NCI-H510A treated with DMSO at 0.1 percent for 48 hours (cell line): ENCODE results near the gene C21orf91.

Source experiments
- DNase-seq: peaks from one replicate; lab custom pipeline; 2025; lab: John Stamatoyannopoulos, UW

Gene C21orf91

DNA sequence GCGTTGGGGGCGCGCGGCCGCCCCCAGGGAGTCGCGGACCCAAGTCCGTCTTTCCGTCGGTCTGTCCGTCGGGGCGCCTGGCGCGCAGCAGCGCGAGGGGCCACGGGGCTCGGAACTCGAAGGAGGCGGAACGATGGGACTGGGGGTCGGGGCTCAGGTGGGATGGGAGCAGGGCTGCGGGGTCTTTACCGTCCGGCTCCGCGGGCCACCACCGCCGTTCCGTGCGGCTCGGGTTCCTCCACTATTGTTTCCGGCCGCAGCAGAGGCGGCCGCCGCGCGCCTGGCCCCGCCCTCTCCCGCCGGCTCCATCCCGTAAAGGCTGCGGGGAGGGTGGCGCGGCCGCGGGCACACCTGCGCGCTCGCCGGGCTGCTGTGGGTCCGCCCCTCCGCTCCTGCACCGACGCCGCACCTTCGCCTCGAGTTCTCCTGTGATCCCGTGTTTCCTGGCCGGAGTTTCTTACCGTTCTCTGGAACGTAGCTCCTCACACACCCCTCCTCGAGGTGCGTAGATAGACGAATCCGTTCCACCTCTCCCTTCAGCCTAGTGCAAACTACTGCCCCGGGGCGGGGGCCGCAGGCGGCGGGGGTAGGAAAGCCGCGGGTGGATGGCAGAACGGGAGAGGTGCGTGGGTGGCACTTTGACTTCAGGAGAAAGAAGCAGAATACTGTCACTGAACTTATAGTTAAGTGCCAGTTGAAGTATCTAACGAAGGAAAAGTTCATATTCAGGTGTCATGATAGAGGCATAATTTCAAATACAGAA, at the start of gene C21orf91:
Gene C21orf91 (minus strand): TSS at position 243 of the 763 bp plus-strand sequence. CDS start 1,038 bp downstream, outside the sequence.
- peak; percentile 86 for DNase-seq

DNA sequence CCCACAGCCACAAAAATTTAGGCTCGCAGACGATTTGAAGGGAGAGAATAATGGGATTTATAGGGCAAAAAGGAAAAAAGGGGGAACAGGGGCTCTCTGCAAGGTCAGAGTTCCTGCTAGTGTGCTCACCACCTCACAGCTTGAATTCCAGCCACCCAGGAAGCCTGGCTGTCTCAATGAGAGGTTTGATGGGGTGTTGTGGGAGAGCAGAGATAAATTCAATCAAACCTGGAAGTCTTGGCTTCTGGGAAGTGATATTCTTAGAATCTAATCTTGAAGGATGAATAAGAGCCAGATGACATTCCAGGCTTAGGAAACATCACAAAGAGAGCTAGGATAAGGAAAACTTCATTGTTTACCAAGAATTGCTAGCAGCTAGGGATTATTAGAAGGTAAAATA, 47.4 kb upstream of the C21orf91 start:
- no peak for DNase-seq

DNA sequence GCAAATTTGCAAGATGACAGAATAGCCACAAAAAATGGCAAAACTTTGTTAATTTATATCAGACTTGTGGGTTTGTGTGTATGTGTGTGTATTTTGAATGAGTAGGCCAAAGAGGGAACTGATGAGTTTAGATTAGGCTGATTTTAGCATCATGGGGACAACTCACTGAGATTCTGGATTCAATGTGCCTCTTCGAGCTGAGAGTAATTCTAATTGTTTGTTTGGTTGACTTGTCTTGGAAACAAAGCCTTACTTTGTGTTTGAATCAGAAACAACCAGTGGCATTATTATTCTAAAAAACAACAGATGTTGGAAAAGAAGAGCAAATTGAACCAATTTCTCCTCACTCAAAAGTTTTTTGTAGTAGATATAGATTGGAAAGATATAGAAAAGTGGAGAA, 40.5 kb upstream of the C21orf91 start:
- DNase-seq: no peak

DNA sequence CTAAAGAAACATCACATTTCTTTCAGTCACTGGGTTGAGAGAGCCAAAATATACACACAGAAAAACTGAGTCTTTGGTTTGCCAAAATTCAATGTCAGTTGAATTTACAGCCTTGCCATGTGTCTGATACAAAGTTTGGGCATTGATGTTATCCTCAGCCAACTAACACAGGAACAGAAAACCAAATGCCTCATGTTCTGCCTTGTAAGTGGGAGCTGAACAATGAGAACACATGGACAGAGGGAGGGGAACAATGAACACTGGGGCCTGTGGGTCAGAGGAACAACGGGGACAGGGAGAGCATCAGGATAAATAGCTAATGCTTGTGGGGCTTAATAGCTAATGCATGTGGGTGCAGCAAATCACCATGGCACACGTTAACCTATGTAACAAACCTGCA, 39.6 kb upstream of the C21orf91 start:
- no peak for DNase-seq

DNA sequence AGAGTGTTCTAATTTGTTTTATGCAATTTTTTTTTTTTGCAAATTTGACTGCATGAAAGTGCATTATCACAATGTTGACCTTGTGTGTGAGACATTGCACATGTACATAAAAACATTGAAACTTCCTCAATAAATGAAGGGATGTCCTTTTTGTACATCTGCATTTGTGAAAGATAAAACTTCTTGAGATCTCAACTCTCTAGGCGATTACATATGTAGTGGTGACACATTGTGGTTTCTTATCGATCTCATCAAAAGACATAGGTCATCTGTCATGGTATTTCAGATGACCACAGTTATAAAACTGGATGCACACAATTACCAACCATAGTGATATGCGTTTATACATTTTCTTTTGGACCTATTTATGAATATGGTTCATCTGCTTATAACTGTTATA, 35.6 kb upstream of the C21orf91 start:
- no peak for DNase-seq

DNA sequence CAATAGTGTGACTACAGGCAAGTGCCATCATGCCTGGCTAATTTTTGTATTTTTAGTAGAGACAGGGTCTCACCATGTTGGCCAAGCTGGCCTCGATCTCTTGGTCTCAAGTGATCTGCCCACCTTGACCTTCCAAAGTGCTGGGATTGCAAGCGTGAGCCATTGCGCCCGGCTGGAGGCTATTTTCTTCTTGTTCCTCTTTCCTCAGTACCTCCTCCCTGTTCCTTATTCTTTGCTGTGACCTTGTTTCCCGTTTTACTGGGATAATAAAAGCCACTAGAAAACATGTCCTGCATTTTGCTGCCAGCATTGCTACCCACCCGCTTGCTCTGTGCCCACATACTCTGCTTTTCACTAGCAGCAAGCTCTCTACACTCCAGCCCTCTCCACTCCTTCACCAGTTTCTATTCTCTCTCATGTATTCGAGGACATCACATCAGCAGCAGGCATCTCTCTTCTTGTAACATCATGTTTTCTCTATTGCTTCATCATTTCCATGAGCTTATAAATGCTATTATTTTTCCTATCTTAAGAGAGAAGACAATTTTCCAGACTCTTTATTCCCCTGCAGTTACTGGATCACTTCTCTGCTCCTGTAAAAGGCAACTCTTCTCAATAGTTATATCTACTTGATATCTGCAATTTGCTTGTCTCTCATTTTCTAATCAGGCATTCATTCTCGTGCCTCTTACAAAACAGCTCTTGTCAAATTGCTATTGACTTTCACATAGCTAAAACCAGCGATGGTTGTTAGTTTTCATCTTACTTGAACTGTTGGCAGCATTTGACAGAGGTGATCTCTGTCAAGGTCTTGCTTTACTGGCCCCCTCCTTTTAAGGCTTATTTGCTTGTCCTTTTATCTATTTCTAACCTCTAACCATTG, 34.5 kb upstream of the C21orf91 start:
- DNase-seq: no peak

DNA sequence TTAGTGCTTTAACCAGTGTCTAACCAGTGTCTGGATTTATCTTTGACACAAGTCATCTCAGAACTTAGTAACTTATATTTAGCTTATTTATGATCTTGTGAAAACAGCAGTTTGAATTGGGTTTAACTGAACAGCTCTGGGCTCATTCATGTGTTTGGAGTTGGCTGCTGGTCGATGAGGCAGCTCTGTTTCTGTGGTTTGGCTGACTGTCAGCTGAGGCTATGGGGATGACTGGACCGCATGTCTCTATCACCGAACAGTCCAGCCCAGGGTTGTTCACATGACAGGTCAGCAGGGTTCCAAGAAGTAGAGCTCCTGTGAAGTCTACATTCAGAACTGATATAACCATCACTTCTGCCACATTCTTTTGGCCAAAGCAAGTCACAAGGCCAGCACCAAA, 29.1 kb upstream of the C21orf91 start:
- DNase-seq: no peak

DNA sequence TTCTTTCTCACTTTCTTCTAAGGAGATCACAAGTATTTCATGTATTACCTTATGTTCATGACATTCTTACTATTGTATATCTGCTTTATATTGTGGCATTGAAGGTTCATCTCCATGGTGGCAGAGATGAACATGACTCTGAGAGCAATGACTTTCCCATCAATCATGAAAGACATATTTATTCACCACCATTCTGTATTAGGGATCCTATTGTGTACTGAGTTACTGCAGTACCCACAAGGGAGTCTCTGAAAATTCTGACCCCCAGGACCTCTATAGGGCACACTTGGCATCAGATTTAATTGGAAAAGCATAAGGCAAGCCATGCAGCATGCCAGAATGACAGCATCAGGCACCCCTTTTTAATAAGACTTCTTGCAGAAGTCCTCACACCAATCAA, 21.9 kb upstream of the C21orf91 start:
- no peak for DNase-seq

DNA sequence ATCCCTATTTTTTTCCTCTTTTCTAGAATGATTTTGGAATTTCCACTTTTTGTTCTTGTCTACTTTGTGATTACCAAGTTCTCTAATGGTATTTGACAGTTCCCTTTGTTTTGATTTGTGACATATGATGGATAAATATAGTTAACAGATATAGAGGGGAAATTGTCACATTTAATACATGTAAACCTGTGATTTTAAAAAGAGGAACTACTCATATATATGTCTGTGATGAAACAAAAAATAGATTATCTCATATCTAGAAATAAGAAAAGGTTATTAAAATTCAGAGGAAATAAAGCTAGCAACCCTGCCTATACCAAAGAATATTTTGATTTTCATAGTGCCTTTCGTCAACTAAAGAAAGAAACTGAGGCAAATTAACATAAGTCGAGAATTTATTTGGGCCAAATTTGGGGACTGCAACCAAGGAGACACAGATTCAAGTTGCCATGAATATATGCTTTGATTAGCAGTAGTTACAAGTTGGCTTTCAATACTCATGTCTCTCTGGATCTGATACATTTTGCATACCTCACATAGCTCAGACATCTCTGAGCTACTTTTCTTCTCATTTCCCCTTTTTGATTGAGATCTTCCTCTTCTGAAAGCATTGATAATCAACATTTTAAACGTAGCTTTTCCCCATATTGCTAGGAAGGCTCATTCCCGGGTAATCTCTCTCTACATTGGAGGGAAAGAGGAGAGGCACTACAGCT, 15.6 kb upstream of the C21orf91 start:
- DNase-seq: no peak

DNA sequence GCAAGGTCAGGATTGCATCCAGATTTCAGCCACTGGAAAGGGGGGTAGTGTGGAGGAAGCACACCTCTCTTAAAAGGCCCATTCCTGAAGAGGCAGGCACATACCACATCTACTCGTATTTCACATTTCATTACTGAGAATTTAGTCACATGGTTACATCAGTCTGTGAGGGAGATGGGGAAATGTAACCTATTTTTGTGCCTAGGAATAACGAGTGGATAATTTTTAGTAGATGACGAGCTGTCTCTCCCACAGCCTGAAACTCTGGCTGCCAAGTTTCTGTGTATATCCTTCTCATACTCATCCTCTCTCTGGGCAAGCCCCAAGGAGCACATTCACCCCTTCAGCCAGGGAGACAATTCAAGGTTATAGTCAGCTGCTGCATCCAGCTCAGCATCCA, 10.3 kb upstream of the C21orf91 start:
- no peak for DNase-seq

DNA sequence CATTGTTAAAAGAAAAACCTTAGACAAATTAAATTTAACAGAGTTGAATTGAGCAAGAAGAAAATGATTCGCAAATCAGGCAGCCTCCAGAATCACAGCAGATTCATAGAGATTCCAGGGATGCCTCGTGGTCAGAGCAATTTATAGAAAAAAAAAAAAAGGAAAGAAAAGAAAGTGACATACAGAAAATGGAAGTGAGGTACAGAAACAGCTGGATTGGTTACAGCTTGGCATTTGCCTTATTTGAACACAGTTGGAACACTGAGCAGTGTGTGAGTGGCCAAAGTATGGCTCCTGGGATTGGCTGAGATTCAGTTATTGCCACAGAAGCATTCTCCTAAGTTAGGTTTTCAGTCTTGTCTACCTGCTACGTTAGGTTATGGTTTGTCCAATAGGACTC, 9.1 kb upstream of the C21orf91 start:
- no peak for DNase-seq

DNA sequence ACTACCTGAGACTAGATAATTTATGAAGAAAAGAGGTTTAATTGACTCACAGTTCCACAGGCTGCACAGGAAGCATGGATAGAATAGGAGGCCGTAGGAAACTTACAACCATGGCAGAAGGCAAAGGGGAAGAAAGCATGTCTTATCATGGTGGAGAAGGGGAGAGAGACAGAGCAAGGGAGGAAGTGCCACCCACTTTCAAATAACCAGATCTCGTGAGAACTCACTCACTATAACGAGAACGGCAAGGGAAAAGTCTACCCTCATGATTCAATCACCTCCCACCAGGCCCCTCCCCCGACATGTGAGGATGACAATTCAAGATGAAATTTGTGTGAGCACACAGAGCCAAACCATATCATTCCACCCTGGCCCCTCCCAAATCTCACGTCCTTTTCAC, 4.7 kb upstream of the C21orf91 start:
- no peak for DNase-seq

DNA sequence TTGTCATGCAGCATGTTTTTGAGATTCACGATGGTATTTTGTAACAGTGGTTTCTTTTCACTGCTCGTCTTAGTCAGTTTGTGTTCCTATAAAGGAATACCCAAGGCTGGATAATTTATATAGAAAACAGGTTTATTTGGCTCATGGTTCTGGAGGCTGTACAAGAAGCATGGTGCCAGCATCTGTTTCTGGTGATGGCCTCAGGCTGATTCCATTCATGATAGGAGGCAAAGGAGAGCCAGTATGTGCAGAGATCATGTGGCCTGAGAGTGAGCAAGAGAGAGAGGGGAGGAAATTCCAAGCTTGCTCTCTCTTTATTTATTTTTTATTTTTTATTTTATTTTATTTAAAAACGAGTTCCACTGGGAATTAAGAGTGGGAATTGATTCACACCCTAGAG, 2.0 kb upstream of the C21orf91 start:
- no peak for DNase-seq

DNA sequence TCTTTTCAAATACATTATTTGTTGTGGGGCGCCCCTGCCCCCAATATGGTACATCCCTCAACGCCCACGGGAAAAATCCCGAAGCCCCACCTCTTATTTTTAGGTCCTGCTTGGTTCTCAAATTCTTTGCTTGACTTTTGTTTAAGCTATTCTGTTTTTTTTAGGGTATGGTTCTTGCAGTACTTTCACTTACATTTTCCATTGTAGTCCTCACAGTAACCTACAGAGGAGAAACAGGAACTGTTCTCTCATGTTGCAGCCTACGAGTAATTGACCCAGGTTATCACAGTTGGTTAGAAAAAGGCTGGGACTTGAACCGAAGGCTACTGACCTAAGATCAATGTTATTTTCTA, 697 bp upstream of the C21orf91 start:
- DNase-seq: peak; percentile 31

DNA sequence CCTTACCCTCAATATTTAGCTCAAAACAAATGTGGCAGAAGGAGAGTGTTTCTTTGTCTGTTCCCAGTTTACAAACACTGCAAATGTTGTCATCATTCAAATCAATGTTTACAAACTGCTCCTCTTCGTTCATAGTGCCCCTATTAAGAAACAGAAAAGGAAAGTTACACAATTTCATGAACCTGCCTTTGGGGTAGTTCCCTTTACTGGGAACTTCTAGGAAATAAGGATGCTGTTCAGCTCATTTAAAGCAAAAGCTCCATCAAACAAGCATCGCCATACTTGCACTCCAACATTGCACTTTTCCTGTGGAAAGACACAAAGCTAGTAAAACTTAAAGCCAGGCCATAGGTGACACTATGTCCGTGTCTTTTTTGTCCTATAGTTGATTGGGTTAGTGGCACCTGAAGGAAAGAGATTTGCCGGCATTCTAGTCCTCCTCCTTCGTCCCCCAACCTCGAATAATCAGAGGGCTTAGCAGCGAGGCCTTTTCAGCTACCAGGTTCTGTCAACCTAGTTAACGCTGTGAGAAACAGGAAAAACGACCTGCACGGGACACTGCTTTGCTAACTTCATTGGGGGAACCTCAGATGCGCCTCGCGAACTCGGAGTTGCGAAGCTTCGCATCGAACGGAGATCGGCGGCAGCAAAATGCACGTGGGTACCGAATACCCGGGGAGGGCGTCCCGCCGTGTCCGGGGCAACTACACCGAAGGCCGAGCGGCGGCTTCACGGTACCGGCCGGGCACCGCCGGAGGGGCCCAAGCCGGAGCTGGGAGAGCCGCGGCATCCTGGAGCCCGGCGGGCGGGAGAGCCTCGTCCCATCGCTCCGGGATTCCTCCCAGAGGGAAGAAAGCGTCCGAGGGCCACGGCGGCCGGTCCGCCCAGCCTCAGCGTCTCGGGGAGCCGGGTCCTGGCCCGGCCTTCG, 706 bp downstream of the C21orf91 start:
- peak; percentile 24 for DNase-seq

DNA sequence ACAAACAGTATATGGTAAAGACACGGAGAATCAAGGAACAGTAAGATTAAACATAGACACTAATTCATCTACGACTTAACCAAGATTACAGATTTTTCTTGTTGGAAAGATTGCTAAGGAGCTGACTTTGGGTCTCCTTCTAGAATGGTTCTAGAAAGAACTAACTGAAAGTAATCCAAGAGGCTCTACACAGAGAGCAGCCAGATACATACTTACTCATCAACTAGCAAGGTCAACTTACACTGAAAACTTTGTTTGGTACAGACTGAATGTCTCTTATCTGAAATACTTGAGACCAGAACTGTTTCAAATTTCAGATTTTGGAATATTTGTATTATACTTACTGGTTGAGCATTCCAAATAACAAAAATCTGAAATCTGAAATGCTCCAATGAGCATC, 5.8 kb downstream of the C21orf91 start:
- no peak for DNase-seq

DNA sequence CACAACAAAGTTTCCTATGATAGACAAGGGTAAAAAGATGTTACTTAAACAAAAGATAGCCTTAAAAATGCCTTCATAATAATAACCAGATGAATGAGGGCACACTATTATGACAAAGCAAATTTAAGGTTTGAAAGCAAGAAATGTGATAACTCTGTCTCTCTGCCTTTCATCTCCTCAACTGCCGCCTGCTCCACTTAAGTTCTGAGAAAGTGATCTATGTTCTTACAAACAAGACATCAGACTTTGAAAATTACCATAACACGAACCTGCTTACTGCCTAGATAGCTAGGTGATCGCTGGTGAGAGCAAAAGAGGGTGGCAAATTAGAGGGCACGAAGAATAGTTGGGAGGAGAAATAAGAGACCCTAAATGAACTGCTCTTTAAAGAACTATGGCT, 13.2 kb downstream of the C21orf91 start:
- no peak for DNase-seq

DNA sequence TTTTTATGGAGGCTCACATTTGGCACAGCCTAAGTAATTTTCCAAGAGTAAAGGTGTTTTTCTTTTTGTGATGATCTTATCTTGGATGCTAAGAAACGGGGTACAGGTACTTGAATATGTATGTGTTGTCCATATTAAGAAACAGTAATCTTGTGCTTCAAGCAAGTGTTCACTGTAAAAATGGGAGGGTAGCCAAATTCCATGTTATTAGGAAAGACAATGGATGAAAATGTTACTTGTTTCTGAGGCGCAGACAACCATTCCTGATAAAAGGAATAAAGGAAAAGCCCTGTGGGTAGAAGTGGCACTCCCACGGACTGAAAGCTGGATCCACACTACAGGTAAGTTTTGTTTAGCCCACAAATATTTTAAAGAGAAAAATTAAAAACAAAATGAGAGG, 15.6 kb downstream of the C21orf91 start:
- no peak for DNase-seq

DNA sequence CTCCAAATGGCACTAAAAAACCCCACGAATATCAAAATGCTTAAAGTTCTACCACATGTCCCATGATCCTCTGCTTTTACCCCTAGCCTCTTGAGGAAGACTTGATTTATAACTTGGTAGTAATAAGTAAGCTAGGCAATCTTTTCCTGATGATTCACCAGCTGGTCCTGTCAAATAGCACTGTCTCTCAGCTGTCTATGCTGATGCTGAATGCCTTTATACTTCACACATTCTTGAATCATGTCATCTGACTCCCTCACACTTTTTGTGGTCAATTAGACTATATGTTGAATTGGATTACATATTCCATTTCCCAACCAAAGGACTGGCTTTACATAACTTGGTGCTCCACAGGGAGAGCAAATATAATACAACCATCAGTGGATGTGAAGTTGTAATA, 16.6 kb downstream of the C21orf91 start:
- DNase-seq: no peak

DNA sequence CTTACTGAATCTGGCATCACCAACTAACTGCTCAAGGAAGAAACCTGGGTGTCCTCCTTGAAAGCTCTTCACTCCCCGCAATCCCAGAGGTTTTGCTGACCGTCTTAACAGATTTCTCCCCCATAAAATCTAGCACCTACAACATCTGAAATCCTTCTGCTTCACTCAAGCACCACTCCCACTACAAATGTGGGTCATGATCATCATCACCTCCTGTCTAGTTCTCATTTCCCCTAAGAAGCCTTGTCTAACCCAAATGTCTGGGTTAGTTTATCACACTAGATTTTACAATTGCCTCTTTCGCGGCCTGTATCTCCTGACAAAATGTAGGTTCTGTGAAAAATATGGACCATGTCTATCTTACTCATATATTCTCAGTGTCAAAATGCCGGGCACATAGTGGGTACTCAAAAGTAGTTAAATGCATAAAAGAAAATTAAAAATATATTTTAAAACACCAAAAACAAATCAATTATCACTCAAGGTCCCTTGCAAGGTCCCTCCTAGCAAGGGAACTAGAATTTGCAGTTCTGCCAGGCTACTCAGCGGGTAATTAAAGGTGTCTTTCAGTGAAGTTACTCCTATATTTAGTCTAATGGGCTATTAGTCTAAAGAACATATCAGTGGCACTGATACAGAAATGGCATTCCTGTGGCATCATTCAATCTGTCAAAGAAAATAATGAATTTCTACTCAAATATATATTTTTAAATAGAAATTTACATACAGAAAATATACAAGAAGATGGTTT, 19.6 kb downstream of the C21orf91 start:
- DNase-seq: no peak

DNA sequence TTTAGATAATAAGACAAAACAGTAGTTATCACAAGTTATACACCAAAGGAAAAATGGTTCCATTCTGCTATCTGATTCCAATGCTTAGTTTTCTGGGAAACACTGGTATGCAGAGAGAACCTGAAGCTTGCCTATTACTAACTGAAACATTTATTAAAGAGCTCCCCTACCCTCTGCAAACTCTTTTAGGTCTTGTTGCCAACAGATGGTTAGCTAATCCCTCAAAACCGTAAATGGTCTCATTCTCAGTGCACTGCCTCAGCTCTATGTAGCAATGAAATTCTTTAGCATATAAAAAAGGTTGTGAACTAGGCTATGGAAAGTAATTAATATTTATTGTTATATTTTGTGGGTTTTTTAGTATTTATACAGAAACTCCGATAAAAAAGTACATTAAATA, 20.4 kb downstream of the C21orf91 start:
- DNase-seq: no peak
